ENCODE measurements around the gene KATNAL2.

DNA sequence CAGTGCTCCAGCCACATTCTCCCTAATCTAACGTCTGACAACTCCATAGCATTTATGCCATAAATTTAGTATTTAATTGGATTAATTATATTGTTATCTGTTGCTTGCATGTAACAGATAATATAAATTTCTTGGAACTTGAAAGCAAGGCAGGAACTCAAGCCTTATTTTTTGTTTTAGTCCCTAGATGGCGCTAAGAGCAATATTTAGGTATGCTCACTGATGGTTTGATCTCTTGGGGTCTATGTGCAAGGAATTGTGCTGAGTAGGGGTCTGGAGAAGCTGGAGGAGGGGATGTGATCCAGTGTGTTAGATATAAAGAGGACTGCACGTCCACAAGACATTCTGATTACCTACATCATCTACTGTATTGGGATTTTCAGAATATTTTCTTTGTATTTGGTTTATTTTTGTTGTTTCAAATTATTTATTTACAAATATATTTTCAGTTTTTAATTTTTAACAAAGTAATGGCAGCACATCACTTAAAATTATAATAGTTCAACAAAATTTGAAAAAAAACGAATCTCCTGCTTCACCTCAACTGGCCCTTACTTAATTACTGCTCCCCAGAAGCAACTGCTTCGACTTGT lies 32.8 kb downstream of the KATNAL2 start:
- peak; percentile 82 for TF ChIP-seq CTCF (IDR thresholded peaks at IDR 0.05; ENCODE audit: insufficient read depth, low read length, poor library complexity, severe bottlenecking)
- no peak for TF ChIP-seq EZH2phosphoT487 (conservative IDR thresholded peaks at IDR 0.05; ENCODE audit: low read length)

Data from SU-DHL-6 (cell line).